ENCODE results near the gene DNAJC18.

DNAJC18 gene

GRCh38 chr5:139473565-139473964, 34.2 kb upstream of the DNAJC18 start:
- CTCF ChIA-PET, result interaction anchor here (0.6 to 2.1 kb wide), 4 partner anchors 8 to 63 kb away, joined by 3 to 8 read pairs (median 5); partner anchors contain the start of gene STING1
- peak; percentile 4 for DNase-seq
- Mint-ChIP-seq H3K27ac (peak overlapping the region; percentile 73), H3K27me3 (no peaks in the 10 kb centered on the region), H3K9me3 (no peaks in the 10 kb centered on the region), H3K4me3 (no peak overlapping the region), H3K36me3 (peaks cover 45% of the 10 kb centered on the region), H3K4me1 (peaks cover 98% of the 10 kb centered on the region)

- H3K4me1 Mint-ChIP-seq, result peaks cover 99% of the 10 kb centered on the region
- CTCF ChIA-PET, result interaction anchor here (1.0 to 2.1 kb wide), 3 partner anchors 9 to 50 kb away, joined by 5 to 8 read pairs (median 5); partner anchors contain the start of gene STING1
- no peak overlapping the region for H3K4me3 Mint-ChIP-seq
- no peaks in the 10 kb centered on the region for H3K9me3 Mint-ChIP-seq
- DNase-seq, result peak; percentile 16
- peaks cover 4% of the 10 kb centered on the region for H3K27me3 Mint-ChIP-seq
- H3K27ac Mint-ChIP-seq, result peak overlapping the region; percentile 73
- H3K36me3 Mint-ChIP-seq, result peaks cover 42% of the 10 kb centered on the region
These were observed 33.8 kb upstream of the DNAJC18 start for GRCh38 chr5:139473105-139473504.

- CTCF ChIA-PET, result interaction anchor here (1.5 to 2.1 kb wide), 2 partner anchors 9 to 41 kb away, joined by 5 to 8 read pairs; partner anchors contain the start of gene STING1
- H3K4me3 Mint-ChIP-seq, result peak overlapping the region; percentile 92
These were observed 33.2 kb upstream of the DNAJC18 start for GRCh38 chr5:139472386-139473030.

GRCh38 chr5:139470821-139471300, 31.5 kb upstream of the DNAJC18 start, which contains the start of gene SMIM33:
TSS of gene SMIM33 (plus strand) at chr5:139471004. CDS start at chr5:139471122, 118 bp downstream.
- Mint-ChIP-seq H3K9me3 (no peaks in the 10 kb centered on the region), H3K4me1 (peaks cover 78% of the 10 kb centered on the region), H3K4me3 (peak within 1 kb of the TSS; percentile 92), H3K27ac (peak within 1 kb of the TSS; percentile 90), H3K36me3 (peaks cover 26% of the 10 kb centered on the region), H3K27me3 (peaks cover 4% of the 10 kb centered on the region)
- CTCF ChIA-PET, result interaction anchor here (0.9 to 1.9 kb wide), 5 partner anchors 10 to 50 kb away, joined by 3 to 9 read pairs (median 4); partner anchors contain the start of gene STING1
- DNase-seq, result peak; percentile 66

More at GRCh38 chr5:139472386-139473030, 33.2 kb upstream of the DNAJC18 start:
- peak; percentile 43 for DNase-seq
- Mint-ChIP-seq H3K36me3 (peaks cover 37% of the 10 kb centered on the region), H3K4me1 (peaks cover 94% of the 10 kb centered on the region), H3K9me3 (no peaks in the 10 kb centered on the region), H3K27me3 (peaks cover 4% of the 10 kb centered on the region), H3K27ac (peak overlapping the region; percentile 90)

GRCh38 chr5:139468421-139468931, 29.2 kb upstream of the DNAJC18 start:
- Mint-ChIP-seq H3K27ac (peak overlapping the region; percentile 77), H3K27me3 (peaks cover 10% of the 10 kb centered on the region), H3K4me1 (peaks cover 54% of the 10 kb centered on the region), H3K4me3 (no peak overlapping the region), H3K9me3 (no peaks in the 10 kb centered on the region), H3K36me3 (peaks cover 8% of the 10 kb centered on the region)
- no peak for DNase-seq
- CTCF ChIA-PET, result interaction anchor here (0.7 to 2.9 kb wide), 3 partner anchors 23 to 46 kb away, joined by 3 to 9 read pairs (median 7); no protein-coding TSS in a partner anchor

GRCh38 chr5:139462586-139463276, 23.4 kb upstream of the DNAJC18 start, which contains the start of gene ECSCR:
TSS of gene ECSCR (minus strand) at chr5:139462743. CDS start at chr5:139462670, 73 bp downstream.
- CTCF ChIA-PET, result no interaction called here
- H3K27ac Mint-ChIP-seq, result peak within 1 kb of the TSS; percentile 28
- DNase-seq, result no peak
- no peak within 1 kb of the TSS for H3K4me3 Mint-ChIP-seq
- no peaks in the 10 kb centered on the region for H3K9me3 Mint-ChIP-seq
- peaks cover 16% of the 10 kb centered on the region for H3K27me3 Mint-ChIP-seq
- H3K4me1 Mint-ChIP-seq, result peaks cover 41% of the 10 kb centered on the region
- H3K36me3 Mint-ChIP-seq, result no peaks in the 10 kb centered on the region

- Mint-ChIP-seq H3K36me3 (no peaks in the 10 kb centered on the region), H3K9me3 (no peaks in the 10 kb centered on the region), H3K27me3 (peaks cover 16% of the 10 kb centered on the region), H3K27ac (peak overlapping the region; percentile 28), H3K4me3 (no peak overlapping the region), H3K4me1 (peaks cover 51% of the 10 kb centered on the region)
- CTCF ChIA-PET, result interaction anchor here (2.1 kb wide), 1 partner anchor 52 kb away, joined by 6 read pairs; no protein-coding TSS in a partner anchor
- no peak for DNase-seq
These were observed 22.4 kb upstream of the DNAJC18 start for GRCh38 chr5:139461698-139462097.

GRCh38 chr5:139461176-139461575, 21.9 kb upstream of the DNAJC18 start:
- H3K27ac Mint-ChIP-seq, result peak overlapping the region; percentile 11
- H3K4me3 Mint-ChIP-seq, result no peak overlapping the region

GRCh38 chr5:139460455-139460854, 21.1 kb upstream of the DNAJC18 start:
- Mint-ChIP-seq H3K27ac (peak overlapping the region; percentile 91), H3K4me1 (peaks cover 60% of the 10 kb centered on the region), H3K36me3 (no peaks in the 10 kb centered on the region), H3K27me3 (peaks cover 16% of the 10 kb centered on the region), H3K4me3 (no peak overlapping the region), H3K9me3 (no peaks in the 10 kb centered on the region)
- DNase-seq, result no peak
- CTCF ChIA-PET, result interaction anchor here (1.5 to 4.0 kb wide), 4 partner anchors 16 to 53 kb away, joined by 4 to 21 read pairs (median 10); partner anchors contain the start of gene STING1

More at GRCh38 chr5:139461176-139461575, 21.9 kb upstream of the DNAJC18 start:
- H3K9me3 Mint-ChIP-seq, result no peaks in the 10 kb centered on the region
- peaks cover 16% of the 10 kb centered on the region for H3K27me3 Mint-ChIP-seq
- no peaks in the 10 kb centered on the region for H3K36me3 Mint-ChIP-seq
- no peak for DNase-seq
- peaks cover 56% of the 10 kb centered on the region for H3K4me1 Mint-ChIP-seq
- CTCF ChIA-PET, result interaction anchor here (2.1 kb wide), 1 partner anchor 52 kb away, joined by 6 read pairs; no protein-coding TSS in a partner anchor

GRCh38 chr5:139459451-139459934, 20.2 kb upstream of the DNAJC18 start:
- peak overlapping the region; percentile 39 for H3K4me3 Mint-ChIP-seq
- peak; percentile 48 for DNase-seq
- H3K27me3 Mint-ChIP-seq, result peaks cover 16% of the 10 kb centered on the region
- no peaks in the 10 kb centered on the region for H3K36me3 Mint-ChIP-seq
- no peaks in the 10 kb centered on the region for H3K9me3 Mint-ChIP-seq
- CTCF ChIA-PET, result interaction anchor here (0.7 to 4.0 kb wide), 8 partner anchors 15 to 54 kb away, joined by 3 to 21 read pairs (median 7); partner anchors contain the start of genes DNAJC18 and STING1
- H3K27ac Mint-ChIP-seq, result peak overlapping the region; percentile 91
- peaks cover 67% of the 10 kb centered on the region for H3K4me1 Mint-ChIP-seq

- CTCF ChIA-PET, result interaction anchor here (0.7 to 4.0 kb wide), 8 partner anchors 14 to 54 kb away, joined by 3 to 21 read pairs (median 8); partner anchors contain the start of genes DNAJC18 and STING1
- no peaks in the 10 kb centered on the region for H3K36me3 Mint-ChIP-seq
- H3K27ac Mint-ChIP-seq, result peak overlapping the region; percentile 91
- H3K9me3 Mint-ChIP-seq, result no peaks in the 10 kb centered on the region
- peaks cover 74% of the 10 kb centered on the region for H3K4me1 Mint-ChIP-seq
- peak; percentile 90 for DNase-seq
- peaks cover 10% of the 10 kb centered on the region for H3K27me3 Mint-ChIP-seq
- peak overlapping the region; percentile 48 for H3K4me3 Mint-ChIP-seq
These were observed 19.5 kb upstream of the DNAJC18 start for GRCh38 chr5:139458580-139459407.

- H3K9me3 Mint-ChIP-seq, result no peaks in the 10 kb centered on the region
- peaks cover 7% of the 10 kb centered on the region for H3K27me3 Mint-ChIP-seq
- CTCF ChIA-PET, result interaction anchor here (0.9 to 4.0 kb wide), 6 partner anchors 13 to 55 kb away, joined by 3 to 21 read pairs (median 10); partner anchors contain the start of genes DNAJC18 and STING1
- no peaks in the 10 kb centered on the region for H3K36me3 Mint-ChIP-seq
- peak overlapping the region; percentile 91 for H3K27ac Mint-ChIP-seq
- no peak overlapping the region for H3K4me3 Mint-ChIP-seq
- no peak for DNase-seq
- peaks cover 78% of the 10 kb centered on the region for H3K4me1 Mint-ChIP-seq
These were observed 18.5 kb upstream of the DNAJC18 start for GRCh38 chr5:139457653-139458306.

All from activated naive CD4-positive, alpha-beta T cell treated with anti-CD3 and anti-CD28 coated beads, Interleukin-2, amount 10 ng/mL, durations not matched to agents 7 days and 5 days (primary cell).